Epidermal melanocyte (primary cell): ENCODE data around the gene CORT.
"Not testable (repeated sequence)": the region's sequence is repeated elsewhere in the genome, so short reads cannot be mapped to it uniquely, and the experiment has no call there.

Experiments used
- DNase-seq: peaks from one replicate; pipeline ENCODE4 v3.0.0; 2011; ENCODE audit warnings: low spot score; ENCODE audit not compliant: insufficient read length

CORT gene

DNA sequence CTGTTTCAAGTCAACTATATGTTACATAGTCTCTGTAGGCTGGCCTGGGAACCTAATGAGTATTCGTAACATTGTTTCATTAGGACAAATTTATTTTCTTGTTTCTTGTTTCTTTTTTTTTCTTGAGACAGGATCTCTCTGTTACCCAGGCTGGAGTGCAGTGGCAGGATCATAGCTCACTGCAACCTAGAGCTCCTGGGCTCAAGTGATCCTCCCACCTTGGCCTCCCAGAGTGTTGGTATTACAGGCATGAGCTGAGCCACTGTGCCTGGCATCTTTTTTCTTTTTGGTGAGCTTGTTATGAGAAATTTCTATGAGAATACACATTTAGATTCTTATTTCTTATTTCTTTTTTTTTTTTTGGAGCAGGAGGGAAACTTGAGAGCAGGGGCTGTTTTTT lies 12.8 kb upstream of the CORT start:
- no peak for DNase-seq

DNA sequence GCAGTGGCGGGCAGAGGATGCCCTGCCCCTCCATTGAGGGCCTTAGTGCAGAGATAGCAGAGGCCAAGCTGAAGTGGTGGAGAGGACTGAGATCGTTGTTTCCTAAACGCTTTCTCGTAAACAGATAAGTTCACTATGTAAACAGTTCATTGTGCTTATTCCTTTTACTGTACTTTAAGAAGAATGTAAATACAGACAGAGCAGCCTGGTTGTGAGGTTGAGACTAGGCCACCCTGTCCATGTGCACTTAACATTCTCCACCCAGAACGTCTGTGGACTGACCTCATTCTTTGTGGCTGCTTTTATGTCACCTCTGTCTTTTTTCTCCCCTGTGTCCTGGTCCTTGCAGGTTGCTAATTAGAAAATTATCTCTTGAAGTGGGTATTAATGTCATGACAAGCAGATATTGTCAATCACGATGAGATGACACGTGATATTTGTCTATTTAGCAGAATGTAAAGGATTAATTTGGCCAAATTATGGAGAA lies 11.1 kb upstream of the CORT start:
- no peak for DNase-seq

- DNase-seq, result no peak
Measured at GRCh38 chr1:10440305-10440704, 9.5 kb upstream of the CORT start.

DNA sequence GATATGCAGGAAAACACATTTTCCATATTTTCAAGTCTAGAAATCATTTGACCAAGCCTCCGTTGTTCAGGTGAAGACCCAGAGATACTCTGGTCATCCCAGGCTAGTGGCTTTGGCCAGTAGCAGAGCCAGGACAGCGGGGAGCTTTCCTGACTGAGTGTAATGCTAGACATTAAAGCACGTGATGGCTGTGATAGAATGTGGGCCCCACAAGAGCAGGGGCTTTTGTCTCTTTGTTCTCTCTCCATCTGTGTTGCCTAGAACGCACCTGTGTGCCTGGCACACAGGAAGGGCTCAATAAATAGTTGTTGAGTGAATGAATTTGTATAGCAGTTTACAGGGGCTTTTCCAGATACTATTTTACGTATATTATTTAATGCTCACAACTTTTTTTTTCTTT lies 9.0 kb upstream of the CORT start:
- no peak for DNase-seq

DNA sequence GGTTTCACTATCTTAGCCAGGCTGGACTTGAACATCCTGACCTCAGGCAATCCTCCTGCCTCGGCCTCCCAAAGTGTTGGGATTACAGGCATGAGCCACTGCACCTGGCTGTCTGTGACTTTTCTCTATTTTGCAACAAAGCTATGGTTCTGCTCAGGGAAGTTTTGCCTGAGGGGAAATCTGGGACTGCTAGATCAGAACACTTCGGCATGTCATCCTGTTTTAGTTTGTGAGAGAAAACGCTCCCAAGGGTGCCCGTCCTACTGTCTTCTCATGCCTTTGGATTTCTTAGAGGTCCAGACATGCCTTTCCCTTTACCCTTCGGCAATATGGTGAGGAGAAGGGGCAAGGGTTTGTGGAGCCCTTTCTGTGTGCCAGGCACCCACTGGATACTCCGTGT lies 5.6 kb upstream of the CORT start:
- DNase-seq, result no peak

- DNase-seq, result no peak
Measured at GRCh38 chr1:10444795-10445397, 4.9 kb upstream of the CORT start.

DNA sequence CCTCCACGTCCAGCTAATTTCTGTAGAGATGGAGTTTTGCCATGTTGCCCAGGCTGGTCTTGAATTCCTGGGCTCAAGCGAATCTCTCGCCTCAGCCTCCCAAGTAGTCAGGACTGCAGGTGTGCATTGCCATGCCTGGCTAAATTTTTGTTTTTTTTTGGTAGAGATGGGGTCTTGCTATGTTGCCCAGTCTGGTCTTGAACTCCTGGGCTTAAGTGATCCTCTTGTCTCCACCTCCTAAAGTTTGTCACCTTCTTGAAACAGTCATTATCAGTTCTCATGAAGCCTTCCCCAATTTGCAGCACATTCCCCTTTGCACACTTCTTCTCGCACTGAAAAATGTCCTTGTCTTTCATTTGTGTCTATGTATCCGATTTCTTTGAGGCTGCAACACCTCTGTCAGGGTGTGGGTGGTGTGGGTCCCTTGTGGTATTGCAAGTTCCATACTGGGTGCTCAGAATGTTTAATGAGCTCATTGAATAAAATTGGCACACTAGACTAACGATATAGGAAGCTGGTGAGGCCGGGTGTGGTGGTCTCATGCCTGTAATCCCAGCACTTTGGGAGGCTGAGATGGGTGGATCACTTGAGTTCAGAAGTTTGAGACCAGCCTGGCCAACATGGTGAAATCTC lies 2.9 kb upstream of the CORT start:
- no peak for DNase-seq

- no peak for DNase-seq
Measured at GRCh38 chr1:10450156-10450814, 454 bp downstream of the CORT start.

DNA sequence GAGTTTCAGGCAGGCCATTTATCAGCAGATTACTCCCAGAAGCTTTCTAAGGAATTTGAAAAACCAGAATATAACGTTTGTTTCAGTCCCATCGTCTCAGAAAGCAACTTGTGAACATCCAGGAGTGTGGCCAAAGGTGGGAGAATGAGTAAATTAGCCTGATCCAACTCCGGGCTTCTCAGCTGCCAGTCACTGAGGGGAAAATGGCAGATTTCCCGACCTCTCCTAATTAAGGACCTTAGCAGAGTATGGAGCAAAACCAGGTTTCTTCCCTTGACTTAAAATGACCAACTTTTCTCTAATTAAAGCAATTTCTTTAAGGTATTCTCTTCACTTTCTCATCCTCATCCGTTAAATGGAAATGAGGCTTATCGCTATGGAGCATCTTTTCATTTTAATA lies 1.0 kb downstream of the CORT start:
- no peak for DNase-seq

- DNase-seq, result peak; percentile 44
Measured at GRCh38 chr1:10451287-10451686, 1.5 kb downstream of the CORT start.

- no peak for DNase-seq
Measured at GRCh38 chr1:10456048-10456447, 6.2 kb downstream of the CORT start.

- no peak for DNase-seq
Measured at GRCh38 chr1:10456661-10457060, 6.8 kb downstream of the CORT start.

DNA sequence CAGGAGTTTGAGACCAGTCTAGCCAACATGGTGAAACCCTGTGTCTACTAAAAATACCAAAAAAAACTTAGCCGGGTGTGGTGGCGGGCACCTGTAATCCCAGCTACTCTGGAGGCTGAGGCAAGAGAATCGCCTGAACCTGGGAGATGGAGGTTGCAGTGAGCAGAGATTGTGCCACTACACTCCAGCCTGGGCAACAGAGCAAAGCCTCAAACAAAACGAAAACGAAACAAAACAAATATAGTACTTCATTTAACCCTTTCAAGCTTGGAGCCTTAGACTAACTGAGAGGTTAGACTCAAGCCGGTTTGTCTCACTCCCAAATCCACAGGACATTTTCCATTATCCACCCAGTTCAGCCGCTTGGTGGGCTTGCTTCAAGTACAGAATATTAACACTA lies 7.6 kb downstream of the CORT start:
- not testable (repeated sequence) for DNase-seq

DNA sequence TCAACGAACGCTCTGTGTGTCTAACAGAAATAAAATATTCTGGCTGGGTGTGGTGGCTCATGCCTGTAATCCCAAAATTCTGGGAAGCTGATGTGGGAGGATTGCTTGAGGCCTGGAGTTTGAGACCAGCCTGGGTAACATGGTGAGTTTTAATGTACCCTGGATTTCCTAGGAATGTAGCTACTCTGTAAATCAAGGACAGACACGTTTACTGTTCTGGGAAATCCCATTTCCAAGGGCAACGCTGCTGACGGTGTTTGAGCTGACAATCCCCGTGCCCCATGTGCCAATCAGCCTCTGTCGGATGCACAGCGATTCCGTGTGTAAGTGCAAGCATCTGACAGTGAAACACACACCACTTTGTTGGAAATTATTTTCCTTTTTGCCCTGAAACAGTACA lies 8.0 kb downstream of the CORT start:
- DNase-seq, result no peak

DNA sequence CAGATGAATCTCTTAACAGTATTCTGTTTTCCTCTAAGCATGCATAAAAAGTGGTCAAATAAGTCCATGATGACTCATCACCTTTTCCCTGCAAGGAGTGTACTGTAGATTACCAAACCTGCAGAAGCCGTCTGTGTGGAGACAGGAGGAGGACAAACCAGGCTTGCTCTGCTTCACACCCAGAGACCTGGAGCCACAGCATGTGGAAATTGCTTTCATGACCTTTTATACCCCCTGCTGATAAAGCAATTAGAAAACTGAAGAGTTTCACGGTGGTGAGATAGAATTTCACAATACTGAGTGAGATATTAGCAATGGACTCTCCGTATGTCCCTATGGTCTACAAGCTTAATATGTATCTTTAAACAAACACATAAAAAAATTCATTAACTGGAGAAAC lies 9.4 kb downstream of the CORT start:
- no peak for DNase-seq

GRCh38 chr1:10467078-10467477 lies 17.2 kb downstream of the CORT start:
- no peak for DNase-seq

- no peak for DNase-seq
Measured at GRCh38 chr1:10470043-10470442, 20.2 kb downstream of the CORT start.

- DNase-seq, result no peak
Measured at GRCh38 chr1:10471411-10472219, 21.8 kb downstream of the CORT start.

- peak; percentile 94 for DNase-seq
Measured at GRCh38 chr1:10472220-10473144, 22.7 kb downstream of the CORT start, which contains the start of gene DFFA. TSS of gene DFFA (minus strand) at chr1:10472529. CDS start at chr1:10472458, 71 bp downstream.

DNA sequence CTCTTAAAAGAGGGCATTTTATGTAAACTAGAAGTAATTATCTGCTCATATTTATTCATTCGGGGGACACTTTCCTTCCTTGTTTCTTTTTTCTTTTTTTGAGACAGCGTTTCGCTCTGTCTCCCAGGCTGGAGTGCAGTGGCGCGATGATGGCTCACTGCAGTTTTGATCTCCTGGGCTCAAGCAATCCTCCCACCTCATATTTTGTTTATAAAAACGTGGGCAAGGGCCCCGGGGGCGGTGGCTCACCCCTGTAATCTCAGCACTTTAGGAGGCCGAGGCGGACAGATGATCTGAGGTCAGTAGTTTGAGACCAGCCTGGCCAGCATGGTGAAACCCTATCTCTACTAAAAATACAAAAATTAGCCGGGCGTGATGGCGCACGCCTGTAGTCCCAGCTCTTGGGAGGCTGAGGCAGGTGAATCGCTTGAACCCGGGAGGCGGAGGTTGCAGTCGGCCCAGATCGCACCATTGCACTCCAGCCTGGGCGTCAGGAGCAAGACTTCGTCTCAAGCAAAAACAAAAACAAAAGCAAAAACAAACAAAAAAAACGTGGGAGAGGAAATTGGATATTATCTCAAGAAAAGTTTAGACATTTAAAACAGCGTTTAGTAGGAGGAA lies 23.4 kb downstream of the CORT start:
- no peak for DNase-seq

GRCh38 chr1:10474309-10474612 lies 24.4 kb downstream of the CORT start:
- not testable (repeated sequence) for DNase-seq
